Hepatocyte (in vitro differentiated cells): ENCODE data around the gene GABBR2.

ENCODE experiments used
- EZH2 ChIP-seq: fragments of 200-600 bp; sonication (generic); IDR thresholded peaks from 2 replicates; pipeline ENCODE4 v1.6.1; 2016; ENCODE audit warnings: antibody characterized with exemption, mild to moderate bottlenecking, borderline replicate concordance
- EZH2phosphoT487 ChIP-seq: fragments of 200-600 bp; sonication (generic); IDR thresholded peaks from one replicate; pipeline ENCODE4 v1.6.1; 2018; ENCODE audit warnings: antibody characterized with exemption, mild to moderate bottlenecking, low read depth, moderate library complexity; ENCODE audit not compliant: unreplicated experiment, severe bottlenecking
- TF ChIP-seq, protein P1 (sequence below): fragments of 200-600 bp; sonication (generic); IDR thresholded peaks from 2 replicates; pipeline ENCODE4 v1.5.1; 2016; ENCODE audit warnings: antibody characterized with exemption, mild to moderate bottlenecking; ENCODE audit not compliant: poor library complexity

DNA sequence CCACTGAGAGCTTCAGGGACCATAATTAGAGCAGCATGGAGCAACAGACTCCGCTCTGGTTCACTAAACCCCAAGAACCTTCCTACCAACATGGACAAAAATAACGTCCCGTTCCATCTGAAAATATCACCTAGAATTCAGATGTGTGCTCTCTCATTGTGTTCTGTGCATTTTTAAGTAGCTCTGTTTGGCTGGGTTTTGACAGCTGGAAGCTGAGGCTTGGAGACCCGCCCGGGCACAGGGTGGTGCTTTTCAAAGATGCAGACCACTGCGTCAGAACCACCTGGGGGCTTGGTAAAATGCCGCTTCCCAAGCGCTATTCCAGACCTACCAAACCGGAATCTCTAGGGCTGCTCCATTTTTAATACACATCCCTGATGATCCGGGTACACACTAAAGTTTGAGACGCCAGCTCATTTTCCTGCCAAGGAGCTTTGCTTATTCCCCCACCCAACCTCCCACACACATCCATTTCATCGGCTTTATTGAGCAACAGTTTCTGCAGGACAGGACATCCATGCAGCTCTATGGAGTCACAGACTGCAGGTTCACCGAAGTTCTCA lies 104.8 kb downstream of the GABBR2 start:
- TF ChIP-seq, protein P1, sequence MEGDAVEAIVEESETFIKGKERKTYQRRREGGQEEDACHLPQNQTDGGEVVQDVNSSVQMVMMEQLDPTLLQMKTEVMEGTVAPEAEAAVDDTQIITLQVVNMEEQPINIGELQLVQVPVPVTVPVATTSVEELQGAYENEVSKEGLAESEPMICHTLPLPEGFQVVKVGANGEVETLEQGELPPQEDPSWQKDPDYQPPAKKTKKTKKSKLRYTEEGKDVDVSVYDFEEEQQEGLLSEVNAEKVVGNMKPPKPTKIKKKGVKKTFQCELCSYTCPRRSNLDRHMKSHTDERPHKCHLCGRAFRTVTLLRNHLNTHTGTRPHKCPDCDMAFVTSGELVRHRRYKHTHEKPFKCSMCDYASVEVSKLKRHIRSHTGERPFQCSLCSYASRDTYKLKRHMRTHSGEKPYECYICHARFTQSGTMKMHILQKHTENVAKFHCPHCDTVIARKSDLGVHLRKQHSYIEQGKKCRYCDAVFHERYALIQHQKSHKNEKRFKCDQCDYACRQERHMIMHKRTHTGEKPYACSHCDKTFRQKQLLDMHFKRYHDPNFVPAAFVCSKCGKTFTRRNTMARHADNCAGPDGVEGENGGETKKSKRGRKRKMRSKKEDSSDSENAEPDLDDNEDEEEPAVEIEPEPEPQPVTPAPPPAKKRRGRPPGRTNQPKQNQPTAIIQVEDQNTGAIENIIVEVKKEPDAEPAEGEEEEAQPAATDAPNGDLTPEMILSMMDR, result no peak
- TF ChIP-seq EZH2phosphoT487, result no peak
- no peak for TF ChIP-seq EZH2
